Stimulated activated naive CD8-positive, alpha-beta T cell treated with anti-CD3 and anti-CD28 coated beads, Interleukin-15, amount 100 ng/mL, for 72 hours (primary cell): ENCODE measurements around the gene CLK2.
A peak's percentile ranks its signal among the peaks of the same experiment; 100 is the strongest.

ENCODE experiments used
- ATAC-seq: fragments of 150-1000 bp; cut with Tn5 transposase; 2 replicates; pipeline ENCODE4 v1.10.0; 2021; ENCODE audit warnings: mild to moderate bottlenecking, moderate library complexity
- DNase-seq, 2 donors: peaks; one replicate each; pipeline ENCODE4 v3.0.0; 2021 to 2022
- H3K27ac Mint-ChIP-seq, 2 donors: one replicate each; pipeline ENCODE4 v1.8.0; 2022; ENCODE audit warnings: mild to moderate bottlenecking in 2 of 2, mixed read lengths in 2 of 2, moderate library complexity in 2 of 2
- H3K27me3 Mint-ChIP-seq: one replicate; pipeline ENCODE4 v1.8.0; 2022; ENCODE audit warnings: mixed read lengths
- H3K4me1 Mint-ChIP-seq: one replicate; pipeline ENCODE4 v1.8.0; 2022; ENCODE audit warnings: mild to moderate bottlenecking, mixed read lengths
- H3K4me3 Mint-ChIP-seq, 2 donors: one replicate each; pipeline ENCODE4 v1.8.0; 2022; ENCODE audit warnings: mild to moderate bottlenecking in 2 of 2, mixed read lengths in 2 of 2, moderate library complexity in 1 of 2
- H3K9me3 Mint-ChIP-seq, 2 donors: one replicate each; pipeline ENCODE4 v1.8.0; 2022; ENCODE audit warnings: mixed read lengths in 2 of 2

The CLK2 gene

DNA sequence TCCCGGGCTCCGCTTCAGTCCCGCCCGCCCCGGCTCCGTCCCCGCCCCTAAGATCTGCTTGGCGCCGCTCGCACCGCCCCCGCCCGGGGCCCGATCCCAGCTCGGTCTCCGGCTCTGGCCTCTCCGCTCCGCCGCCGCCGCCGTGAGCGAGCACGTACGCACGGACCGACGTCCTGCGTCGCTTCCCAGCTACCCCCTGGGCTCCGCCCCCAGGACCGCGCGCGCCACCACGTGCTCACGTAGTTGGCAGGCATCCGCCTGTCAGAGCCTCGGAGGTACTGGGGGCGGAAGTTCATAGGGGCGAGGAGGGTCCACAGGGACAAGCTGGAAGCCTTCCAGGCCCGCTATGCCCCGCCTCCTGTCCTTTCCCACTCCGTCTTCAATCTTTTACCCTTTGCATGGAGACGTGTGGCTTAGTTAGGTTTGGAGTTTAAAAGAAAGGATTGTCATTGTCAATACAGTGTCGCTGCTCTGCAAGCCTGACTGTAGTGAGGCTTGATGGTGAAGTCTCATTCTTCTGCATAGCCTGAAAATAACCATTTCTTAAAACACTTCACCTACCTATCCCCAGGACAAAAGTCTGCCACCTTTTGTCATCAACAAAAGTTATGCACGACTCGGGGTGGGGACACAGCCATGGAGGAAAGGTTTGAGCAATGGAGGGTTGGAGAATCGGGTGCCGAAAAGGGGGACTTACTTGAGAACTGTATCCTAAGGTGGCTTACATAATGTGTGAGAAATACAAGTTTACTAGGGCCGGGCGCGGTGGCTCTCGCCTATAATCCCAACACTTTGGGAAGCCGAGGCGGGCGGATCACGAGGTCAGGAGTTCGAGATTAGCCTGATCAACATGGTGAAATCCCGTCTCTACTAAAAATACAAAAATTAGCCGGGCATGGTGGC, at the start of gene CLK2:
TSS of gene CLK2 (minus strand) at position 162 of the 903 bp plus-strand sequence. CDS start 2,527 bp downstream, outside the sequence.
- peaks cover 56% of the 10 kb centered on the region for H3K4me1 Mint-ChIP-seq
- H3K9me3 Mint-ChIP-seq: no peaks in the 10 kb centered on the region
- H3K4me3 Mint-ChIP-seq: peak within 1 kb of the TSS; percentile 86 to 92
- DNase-seq: peak; percentile 94 to 96
- no peaks in the 10 kb centered on the region for H3K27me3 Mint-ChIP-seq
- ATAC-seq: peak; percentile 94
- H3K27ac Mint-ChIP-seq: peak within 1 kb of the TSS; percentile 90

DNA sequence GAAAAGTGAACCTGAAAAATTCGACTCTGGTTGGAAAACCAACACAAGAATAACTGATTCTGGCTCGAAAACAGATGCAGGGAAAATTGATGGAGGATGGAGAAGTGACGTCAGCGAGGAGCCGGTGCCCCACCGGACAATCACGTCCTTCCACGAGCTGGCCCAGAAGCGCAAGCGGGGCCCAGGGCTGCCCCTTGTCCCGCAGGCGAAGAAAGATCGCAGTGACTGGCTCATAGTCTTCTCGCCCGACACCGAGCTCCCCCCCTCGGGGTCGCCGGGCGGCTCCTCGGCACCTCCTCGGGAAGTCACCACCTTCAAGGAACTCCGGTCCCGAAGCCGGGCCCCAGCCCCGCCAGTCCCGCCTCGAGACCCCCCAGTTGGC, 49.3 kb upstream of the CLK2 start:
- ATAC-seq: no peak
- Mint-ChIP-seq H3K27ac (no peak overlapping the region), H3K4me1 (peaks cover 63% of the 10 kb centered on the region), H3K9me3 (no peaks in the 10 kb centered on the region), H3K27me3 (no peaks in the 10 kb centered on the region), H3K4me3 (peak overlapping the region; percentile 73 to 90)
- DNase-seq: peak in 1 of 2 donors; percentile 42

DNA sequence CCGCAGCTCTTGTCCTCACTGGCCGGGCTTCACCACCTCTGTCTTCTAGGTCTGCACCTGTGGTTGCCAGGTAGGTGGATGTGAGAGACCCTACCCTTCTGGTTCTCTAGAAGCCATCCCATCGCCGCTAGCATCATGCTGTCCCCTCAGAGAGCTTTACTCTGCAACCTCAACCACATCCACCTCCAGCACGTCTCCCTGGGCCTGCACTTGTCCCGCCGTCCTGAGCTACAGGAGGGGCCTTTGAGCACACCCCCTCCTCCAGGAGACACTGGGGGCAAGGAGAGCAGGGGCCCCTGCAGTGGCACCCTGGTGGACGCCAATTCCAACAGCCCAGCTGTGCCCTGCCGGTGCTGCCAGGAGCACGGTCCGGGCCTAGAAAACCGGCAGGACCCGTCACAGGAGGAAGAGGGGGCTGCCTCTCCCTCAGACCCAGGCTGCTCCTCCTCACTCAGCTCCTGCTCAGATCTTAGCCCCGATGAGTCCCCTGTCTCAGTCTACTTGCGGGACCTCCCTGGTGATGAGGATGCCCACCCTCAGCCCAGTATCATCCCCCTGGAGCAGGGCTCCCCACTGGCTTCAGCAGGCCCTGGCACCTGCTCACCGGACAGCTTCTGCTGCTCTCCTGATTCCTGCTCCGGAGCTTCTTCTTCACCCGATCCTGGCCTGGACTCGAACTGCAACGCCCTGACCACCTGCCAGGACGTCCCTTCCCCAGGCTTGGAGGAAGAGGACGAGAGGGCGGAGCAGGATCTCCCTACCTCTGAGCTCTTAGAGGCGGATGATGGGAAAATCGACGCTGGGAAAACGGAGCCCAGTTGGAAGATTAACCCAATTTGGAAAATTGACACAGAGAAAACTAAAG, 48.6 kb upstream of the CLK2 start:
- H3K9me3 Mint-ChIP-seq: no peaks in the 10 kb centered on the region
- H3K4me3 Mint-ChIP-seq: peak overlapping the region; percentile 73 to 90
- H3K27me3 Mint-ChIP-seq: no peaks in the 10 kb centered on the region
- DNase-seq (peak; percentile 23), ATAC-seq (no peak)
- peaks cover 63% of the 10 kb centered on the region for H3K4me1 Mint-ChIP-seq
- H3K27ac Mint-ChIP-seq: peak overlapping the region in 1 of 2 donors; percentile 23

GRCh38 chr1:155320661-155321617, 47.6 kb upstream of the CLK2 start, which contains the start of gene RUSC1:
Gene RUSC1 (plus strand): TSS chr1:155320894. CDS start chr1:155321774, 880 bp downstream.
- peak; percentile 39 for ATAC-seq
- H3K27me3 Mint-ChIP-seq: no peaks in the 10 kb centered on the region
- H3K4me3 Mint-ChIP-seq: peak within 1 kb of the TSS; percentile 73 to 90
- H3K27ac Mint-ChIP-seq: peak within 1 kb of the TSS in 1 of 2 donors; percentile 35
- no peaks in the 10 kb centered on the region for H3K9me3 Mint-ChIP-seq
- peaks cover 54% of the 10 kb centered on the region for H3K4me1 Mint-ChIP-seq
- DNase-seq: peak; percentile 66 to 70

DNA sequence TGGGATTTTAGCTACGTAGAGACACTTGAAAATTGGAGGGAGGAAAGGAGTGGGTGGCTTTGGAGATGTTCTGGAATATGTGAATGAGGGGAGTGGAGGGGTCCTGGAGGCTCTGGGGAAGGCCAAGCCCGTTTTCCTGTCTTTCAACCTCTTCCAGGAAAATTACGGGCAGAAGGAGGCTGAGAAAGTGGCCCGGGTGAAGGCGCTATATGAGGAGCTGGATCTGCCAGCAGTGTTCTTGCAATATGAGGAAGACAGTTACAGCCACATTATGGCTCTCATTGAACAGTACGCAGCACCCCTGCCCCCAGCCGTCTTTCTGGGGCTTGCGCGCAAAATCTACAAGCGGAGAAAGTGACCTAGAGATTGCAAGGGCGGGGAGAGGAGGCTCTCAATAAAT, 46.9 kb upstream of the CLK2 start:
- Mint-ChIP-seq H3K4me1 (peaks cover 47% of the 10 kb centered on the region), H3K4me3 (peak overlapping the region; percentile 20 to 90), H3K27ac (peak overlapping the region in 1 of 2 donors; percentile 35), H3K27me3 (no peaks in the 10 kb centered on the region), H3K9me3 (no peaks in the 10 kb centered on the region)
- DNase-seq (no peak), ATAC-seq (no peak)

GRCh38 chr1:155319536-155319935, 46.2 kb upstream of the CLK2 start:
- no peak for ATAC-seq
- Mint-ChIP-seq H3K4me3 (no peak overlapping the region), H3K27ac (no peak overlapping the region)

GRCh38 chr1:155318082-155318481, 44.8 kb upstream of the CLK2 start:
- H3K9me3 Mint-ChIP-seq: no peaks in the 10 kb centered on the region
- no peaks in the 10 kb centered on the region for H3K27me3 Mint-ChIP-seq
- no peak overlapping the region for H3K27ac Mint-ChIP-seq

More at GRCh38 chr1:155319536-155319935, 46.2 kb upstream of the CLK2 start:
- Mint-ChIP-seq H3K27me3 (no peaks in the 10 kb centered on the region), H3K4me1 (peaks cover 40% of the 10 kb centered on the region), H3K9me3 (no peaks in the 10 kb centered on the region)
- no peak for DNase-seq

DNA sequence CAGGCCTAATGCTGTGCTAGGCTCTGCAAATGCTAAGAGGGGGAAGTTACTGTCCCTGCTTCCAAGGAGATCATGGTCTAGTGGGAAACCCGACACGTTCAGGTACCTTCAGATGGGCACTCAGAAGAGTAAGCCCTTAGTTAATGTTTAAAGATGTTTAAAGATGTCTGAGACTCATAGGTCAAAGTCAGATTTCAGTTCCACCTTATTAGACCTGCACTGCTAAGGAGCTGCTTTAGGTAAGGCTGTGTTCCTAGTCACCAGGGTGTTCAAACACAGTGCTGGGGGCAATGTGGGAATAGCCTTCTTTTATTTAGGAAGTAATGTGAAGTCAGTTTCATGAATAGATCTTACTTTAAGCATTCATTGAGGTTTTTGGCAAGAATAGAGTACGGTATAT, 43.6 kb upstream of the CLK2 start:
- no peaks in the 10 kb centered on the region for H3K27me3 Mint-ChIP-seq
- DNase-seq (no peak), ATAC-seq (no peak)
- no peak overlapping the region for H3K27ac Mint-ChIP-seq
- no peaks in the 10 kb centered on the region for H3K9me3 Mint-ChIP-seq
- no peak overlapping the region for H3K4me3 Mint-ChIP-seq
- H3K4me1 Mint-ChIP-seq: peaks cover 48% of the 10 kb centered on the region

More at GRCh38 chr1:155318082-155318481, 44.8 kb upstream of the CLK2 start:
- DNase-seq: no peak
- H3K4me1 Mint-ChIP-seq: peaks cover 46% of the 10 kb centered on the region
- H3K4me3 Mint-ChIP-seq: no peak overlapping the region
- ATAC-seq: no peak

- DNase-seq (no peak), ATAC-seq (no peak)
- Mint-ChIP-seq H3K9me3 (no peaks in the 10 kb centered on the region), H3K27me3 (no peaks in the 10 kb centered on the region), H3K4me3 (no peak overlapping the region), H3K27ac (no peak overlapping the region), H3K4me1 (peaks cover 41% of the 10 kb centered on the region)
Measured at GRCh38 chr1:155313261-155313660, 40.0 kb upstream of the CLK2 start.

- Mint-ChIP-seq H3K27me3 (no peaks in the 10 kb centered on the region), H3K4me3 (peak overlapping the region; percentile 98), H3K4me1 (peaks cover 41% of the 10 kb centered on the region), H3K9me3 (no peaks in the 10 kb centered on the region), H3K27ac (peak overlapping the region; percentile 97 to 98)
- DNase-seq: no peak
- ATAC-seq: no peak
Measured at GRCh38 chr1:155309423-155310021, 36.2 kb upstream of the CLK2 start.

GRCh38 chr1:155308493-155309422, 35.5 kb upstream of the CLK2 start, which contains the start of gene FDPS:
Gene FDPS (plus strand): TSS chr1:155308866. CDS start chr1:155309790, 924 bp downstream.
- no peaks in the 10 kb centered on the region for H3K9me3 Mint-ChIP-seq

GRCh38 chr1:155307247-155307740, 34.0 kb upstream of the CLK2 start:
- Mint-ChIP-seq H3K4me1 (peaks cover 30% of the 10 kb centered on the region), H3K27ac (no peak overlapping the region), H3K27me3 (no peaks in the 10 kb centered on the region), H3K9me3 (no peaks in the 10 kb centered on the region), H3K4me3 (peak overlapping the region; percentile 17 to 98)
- DNase-seq: no peak
- ATAC-seq: no peak

More at GRCh38 chr1:155308493-155309422, 35.5 kb upstream of the CLK2 start, which contains the start of gene FDPS:
- Mint-ChIP-seq H3K4me1 (peaks cover 41% of the 10 kb centered on the region), H3K27ac (peak within 1 kb of the TSS; percentile 97 to 98), H3K27me3 (no peaks in the 10 kb centered on the region), H3K4me3 (peak within 1 kb of the TSS; percentile 98)
- ATAC-seq (peak; percentile 99), DNase-seq (peak; percentile 95 to 98)

GRCh38 chr1:155305881-155306391, 32.6 kb upstream of the CLK2 start:
- DNase-seq: no peak

More at GRCh38 chr1:155305881-155306391, 32.6 kb upstream of the CLK2 start:
- no peak for ATAC-seq
- Mint-ChIP-seq H3K4me1 (peaks cover 16% of the 10 kb centered on the region), H3K27ac (no peak overlapping the region), H3K4me3 (no peak overlapping the region), H3K9me3 (no peaks in the 10 kb centered on the region), H3K27me3 (no peaks in the 10 kb centered on the region)
